GM18519 (cell line): ENCODE data around the gene MACF1.

Experiments used
- ATAC-seq: cut with Tn5 transposase; IDR thresholded peaks from one replicate; pipeline ENCODE4 v1.9.1; 2021; ENCODE audit warnings: mild to moderate bottlenecking, moderate library complexity; ENCODE audit not compliant: unreplicated experiment, low FRiP score

MACF1 gene

DNA sequence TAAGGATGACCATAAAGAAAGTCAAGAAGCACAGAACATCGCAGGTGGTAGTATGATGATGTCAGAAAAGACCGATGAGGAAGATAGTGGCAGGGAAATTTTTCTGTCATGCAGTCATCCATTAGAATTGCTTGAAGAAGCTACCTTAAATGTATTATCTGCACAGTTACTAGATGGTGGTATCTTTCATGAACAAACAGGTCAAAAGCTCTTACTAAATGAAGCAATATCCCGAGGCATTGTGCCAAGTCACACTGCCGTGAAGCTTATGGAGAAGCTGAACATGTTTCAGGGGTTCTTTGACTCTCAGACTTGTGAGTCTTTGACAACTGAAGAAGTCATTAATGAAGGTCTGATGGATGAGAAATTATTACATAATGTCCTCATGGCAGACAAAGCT lies 128.8 kb downstream of the MACF1 start:
- ATAC-seq, result no peak

DNA sequence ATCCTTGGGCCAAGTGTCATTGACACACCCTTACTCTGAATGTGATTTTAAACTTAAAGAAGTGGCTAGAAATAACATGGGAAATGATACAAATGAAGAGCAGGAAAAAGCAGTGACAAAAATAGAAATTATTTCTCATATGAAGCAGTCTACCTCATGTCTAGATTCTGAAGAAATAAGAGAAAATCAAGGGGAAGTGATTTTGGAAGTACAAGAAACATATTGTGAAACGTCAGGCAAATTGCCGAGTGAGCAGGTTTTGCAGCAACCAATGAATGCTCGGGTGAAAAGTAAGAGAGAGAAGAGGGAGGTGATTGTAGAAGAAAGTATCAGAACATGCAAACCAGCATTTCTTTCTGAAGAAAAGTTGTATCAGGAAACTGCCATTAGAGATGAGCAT lies 130.7 kb downstream of the MACF1 start:
- no peak for ATAC-seq

DNA sequence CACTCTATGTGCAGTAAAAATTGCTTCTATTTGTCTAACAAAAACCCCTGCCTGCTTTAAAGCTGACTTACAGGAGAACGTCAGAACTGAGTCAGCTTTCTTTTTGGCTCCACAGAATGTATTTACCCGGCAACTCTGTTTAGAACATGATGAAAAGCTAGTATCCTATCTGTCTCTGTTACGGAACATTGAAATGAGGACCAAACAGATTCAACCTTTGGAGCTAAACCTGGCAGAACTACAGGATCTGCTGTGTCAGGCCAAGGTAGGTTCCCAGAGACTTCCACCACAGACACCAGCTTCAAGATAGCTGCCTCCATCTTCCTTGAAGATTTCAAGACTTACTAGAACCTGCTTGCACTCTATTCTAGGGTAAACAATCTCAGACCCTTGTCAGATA lies 132.6 kb downstream of the MACF1 start:
- no peak for ATAC-seq

DNA sequence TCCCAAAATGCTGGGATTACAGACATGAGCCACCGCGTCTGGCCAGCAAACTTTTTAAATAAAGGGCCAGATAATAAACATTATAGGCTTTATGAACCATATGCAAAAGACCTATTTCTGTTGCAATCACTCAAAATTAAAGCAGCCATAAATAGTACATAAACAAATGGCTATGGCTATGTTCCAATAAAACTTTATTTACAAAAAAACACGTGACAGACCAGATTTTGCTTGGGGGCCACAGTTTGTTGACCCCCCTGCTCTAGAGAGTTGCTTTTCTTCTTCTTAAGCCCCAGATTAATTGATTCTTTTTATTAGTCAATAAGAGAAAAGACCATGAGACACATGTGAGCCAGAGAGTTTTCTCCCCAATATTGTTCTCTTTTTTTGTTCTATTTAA lies 138.3 kb downstream of the MACF1 start:
- ATAC-seq, result no peak

DNA sequence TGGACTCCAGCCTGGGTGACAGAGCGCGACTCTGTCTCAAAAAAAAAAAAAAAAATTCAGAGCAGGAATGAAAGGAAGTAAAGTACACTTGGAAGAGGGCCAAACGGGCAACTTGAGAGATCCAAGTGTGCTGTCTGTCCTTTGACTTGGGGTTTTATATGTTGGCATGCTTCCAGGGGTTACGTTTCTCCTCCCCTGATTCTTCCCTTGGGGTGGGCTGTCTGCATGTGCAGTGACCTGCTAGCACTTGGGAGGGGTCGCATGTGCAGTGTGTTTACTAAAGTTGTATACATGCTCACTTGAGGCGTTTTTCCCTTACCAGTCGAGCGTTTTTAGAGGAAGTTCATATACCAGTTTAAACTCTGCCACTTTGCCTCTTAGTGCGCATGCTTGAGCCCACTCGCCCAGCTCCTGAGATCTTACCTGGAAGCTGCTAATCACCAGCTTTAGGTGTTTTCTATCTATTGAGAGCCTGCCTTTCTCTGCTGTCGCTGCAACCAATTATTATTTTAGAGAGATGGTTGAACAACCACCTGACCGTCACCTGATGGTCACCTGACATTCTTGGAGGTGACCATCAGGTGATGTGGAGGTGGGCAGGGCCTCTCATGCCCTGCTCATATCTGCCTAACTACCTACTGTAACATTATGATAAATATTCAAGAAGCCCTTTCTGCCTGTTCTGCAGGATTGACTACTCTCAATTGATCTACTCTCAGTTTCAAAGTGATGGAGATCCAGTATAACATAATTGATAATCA lies 140.1 kb downstream of the MACF1 start:
- no peak for ATAC-seq

DNA sequence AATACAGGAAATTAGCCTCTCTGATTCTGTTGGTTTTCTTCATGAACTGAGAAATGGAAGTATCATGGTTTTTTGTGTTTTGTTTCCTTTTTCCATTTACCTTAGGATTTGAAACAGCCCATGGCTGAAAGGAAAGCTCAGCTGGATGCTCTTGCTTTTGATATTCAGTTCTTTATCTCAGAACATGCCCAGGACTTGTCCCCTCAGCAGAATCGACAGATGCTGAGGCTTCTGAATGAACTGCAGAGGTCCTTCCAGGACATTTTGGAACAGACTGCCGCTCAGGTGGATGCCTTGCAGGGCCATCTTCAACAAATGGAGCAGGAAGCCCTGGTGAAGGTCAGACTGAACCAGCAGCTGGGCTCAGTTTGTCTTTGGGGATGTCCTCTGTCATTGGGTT lies 142.4 kb downstream of the MACF1 start:
- ATAC-seq, result no peak

DNA sequence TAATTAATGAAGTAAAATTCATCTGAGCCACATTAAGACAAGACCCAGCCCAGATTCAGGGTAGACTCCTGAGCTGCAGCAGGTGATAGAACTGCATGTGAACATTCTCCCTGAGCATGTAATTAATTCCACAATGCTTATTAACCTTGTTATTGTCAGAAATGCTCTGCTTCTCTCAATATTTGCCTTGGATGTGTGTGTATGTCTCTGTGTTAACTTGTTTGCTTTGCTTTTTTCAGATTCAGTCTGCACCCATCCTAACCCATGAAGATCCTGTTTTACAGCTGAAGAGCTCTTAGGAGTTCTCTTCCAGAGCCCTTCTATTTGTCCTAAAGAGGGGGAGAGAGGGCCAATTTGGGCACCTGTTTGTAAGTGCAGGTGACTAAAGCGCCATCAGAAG lies 143.8 kb downstream of the MACF1 start:
- no peak for ATAC-seq

DNA sequence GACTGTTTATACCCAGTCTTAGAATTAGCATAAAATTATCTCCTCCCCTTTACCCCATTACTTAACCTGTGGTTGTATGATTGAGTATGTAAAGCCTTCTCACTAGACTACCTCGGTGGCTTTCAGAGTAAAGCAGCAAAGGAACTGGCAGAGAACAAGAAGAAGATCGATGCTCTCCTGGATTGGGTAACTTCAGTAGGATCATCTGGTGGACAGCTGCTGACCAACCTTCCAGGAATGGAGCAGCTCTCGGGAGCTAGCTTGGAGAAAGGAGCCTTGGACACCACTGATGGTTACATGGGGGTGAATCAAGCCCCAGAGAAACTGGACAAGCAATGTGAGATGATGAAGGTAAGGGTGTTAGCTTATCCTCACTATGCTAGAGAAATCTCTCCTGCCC lies 148.4 kb downstream of the MACF1 start:
- ATAC-seq, result no peak

DNA sequence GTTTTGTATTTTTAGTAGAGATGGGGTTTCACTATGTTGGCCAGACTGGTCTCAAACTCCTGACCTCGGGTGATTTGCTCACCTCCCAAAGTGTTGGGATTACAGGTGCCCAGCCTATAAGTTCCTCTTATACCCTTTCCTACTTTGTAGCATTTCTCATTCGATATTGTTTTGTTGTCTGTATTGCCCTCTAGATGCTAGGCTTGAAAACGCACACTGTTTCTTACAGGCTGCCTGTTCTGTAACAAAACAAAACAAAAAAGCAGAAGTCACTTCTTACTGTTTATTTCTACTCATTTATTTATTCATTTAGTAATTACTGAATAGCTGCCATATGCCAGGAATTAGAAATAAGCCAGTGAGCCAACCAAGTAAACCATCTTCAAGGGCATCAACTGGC lies 150.1 kb downstream of the MACF1 start:
- ATAC-seq, result no peak

DNA sequence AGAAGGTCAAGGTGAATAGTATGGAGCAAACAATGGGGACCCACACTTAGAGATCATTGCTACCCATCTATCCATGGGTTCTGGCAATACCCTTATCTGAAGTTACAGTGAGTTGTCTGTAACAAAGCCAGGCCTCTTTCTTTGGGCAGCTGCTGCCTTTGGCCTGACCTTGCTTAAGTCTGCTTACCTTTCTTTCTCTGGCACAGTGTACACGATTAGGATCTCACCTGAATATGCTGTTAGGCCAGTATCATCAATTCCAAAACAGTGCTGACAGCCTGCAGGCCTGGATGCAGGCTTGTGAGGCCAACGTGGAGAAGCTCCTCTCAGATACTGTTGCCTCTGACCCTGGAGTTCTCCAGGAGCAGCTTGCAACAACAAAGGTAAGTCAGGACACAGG lies 154.0 kb downstream of the MACF1 start:
- ATAC-seq, result no peak

DNA sequence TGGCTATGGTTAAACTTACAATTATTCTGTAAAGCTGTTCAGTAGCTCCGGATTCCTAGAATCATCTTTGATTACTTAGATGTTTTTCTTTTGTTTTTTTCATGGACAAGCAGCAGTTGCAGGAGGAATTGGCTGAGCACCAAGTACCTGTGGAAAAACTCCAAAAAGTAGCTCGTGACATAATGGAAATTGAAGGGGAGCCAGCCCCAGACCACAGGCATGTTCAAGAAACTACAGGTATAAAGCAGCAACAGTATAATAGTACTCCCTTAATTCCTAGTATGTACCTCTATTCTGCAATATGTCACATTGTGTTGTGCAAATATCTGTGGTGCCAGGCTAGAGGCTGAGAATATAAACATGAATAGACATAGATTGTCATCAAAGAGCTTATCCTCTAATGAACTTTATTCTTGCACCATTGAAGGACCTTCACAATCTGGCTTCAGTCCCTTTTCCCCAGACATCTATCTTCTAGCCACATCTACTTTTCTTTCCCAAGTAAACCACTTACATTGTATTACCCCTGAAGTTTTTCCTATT lies 154.6 kb downstream of the MACF1 start:
- ATAC-seq, result no peak

DNA sequence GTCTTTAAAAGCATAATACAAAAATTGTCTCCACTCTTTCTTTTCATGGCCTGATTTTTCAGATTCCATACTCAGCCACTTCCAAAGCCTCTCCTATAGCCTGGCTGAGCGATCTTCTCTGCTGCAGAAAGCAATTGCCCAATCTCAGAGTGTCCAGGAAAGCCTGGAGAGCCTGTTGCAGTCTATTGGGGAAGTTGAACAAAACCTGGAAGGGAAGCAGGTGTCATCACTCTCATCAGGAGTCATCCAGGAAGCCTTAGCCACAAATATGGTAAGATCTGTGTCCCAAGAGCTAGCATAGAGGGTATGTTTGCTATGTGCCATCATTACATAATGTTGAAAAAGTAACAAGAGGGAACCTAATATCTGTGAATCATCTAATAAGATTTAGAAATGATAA lies 156.2 kb downstream of the MACF1 start:
- no peak for ATAC-seq

DNA sequence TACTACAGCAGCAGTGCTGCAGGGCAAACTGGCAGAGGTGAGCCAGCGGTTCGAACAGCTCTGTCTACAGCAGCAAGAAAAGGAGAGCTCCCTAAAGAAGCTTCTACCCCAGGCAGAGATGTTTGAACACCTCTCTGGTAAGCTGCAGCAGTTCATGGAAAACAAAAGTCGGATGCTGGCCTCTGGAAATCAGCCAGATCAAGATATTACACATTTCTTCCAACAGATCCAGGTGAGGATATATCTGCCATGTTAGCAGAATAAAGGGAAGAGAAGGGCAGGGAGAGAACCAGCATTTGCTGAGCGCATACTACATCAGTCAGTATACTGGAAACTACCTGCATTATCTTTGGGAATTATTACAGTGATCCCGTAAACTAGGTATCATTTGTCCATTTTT lies 157.0 kb downstream of the MACF1 start:
- ATAC-seq, result no peak

DNA sequence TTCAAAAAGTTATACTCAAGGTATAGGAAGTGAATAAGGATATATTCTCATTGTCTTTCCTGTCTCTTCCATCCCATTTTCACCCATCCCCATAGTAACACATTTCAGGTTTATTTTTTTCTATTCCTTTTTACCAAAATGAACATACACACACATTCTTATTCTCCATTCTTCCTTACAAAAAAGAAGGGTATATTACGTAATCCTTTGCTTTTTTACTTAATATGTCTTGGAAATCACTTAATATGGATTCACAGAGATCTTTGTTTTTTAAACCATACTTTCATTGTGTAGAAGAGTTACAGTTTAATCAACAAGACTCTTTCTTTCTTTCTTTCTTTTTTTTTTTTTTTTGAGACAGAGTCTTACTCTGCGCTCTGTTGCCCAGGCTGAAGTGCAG lies 158.8 kb downstream of the MACF1 start:
- ATAC-seq, result no peak

DNA sequence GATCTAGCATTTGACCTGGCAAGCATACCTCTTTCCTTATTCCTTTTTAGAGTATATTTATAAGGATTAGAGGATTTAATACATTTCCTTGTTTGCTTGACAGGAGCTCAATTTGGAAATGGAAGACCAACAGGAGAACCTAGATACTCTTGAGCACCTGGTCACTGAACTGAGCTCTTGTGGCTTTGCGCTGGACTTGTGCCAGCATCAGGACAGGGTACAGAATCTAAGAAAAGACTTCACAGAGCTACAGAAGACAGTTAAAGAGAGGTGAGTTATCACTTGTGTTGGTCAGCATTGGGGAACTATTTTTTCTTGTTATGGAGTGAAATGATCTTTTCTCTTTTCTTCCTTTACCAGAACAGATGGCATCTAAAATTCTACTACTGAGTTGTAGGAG lies 163.6 kb downstream of the MACF1 start:
- no peak for ATAC-seq

DNA sequence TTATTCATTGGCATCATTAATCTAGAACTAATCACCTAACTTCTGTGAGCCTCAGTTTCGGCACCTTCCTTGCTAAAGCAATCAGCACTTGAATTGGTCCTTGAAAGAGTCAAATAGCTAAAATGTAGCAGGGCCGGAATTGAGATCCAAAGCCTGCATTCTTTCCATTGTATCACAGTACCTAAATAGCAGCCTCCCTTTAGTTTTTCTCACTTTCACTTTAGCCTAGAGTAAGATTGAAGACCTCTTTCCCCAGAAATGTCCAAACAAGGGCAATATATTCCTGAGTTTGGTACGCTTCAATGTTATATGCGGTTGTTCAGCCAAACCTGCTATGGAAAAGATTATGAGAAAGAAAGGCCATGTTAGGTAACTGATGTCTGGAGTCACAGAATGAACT lies 165.1 kb downstream of the MACF1 start:
- no peak for ATAC-seq

DNA sequence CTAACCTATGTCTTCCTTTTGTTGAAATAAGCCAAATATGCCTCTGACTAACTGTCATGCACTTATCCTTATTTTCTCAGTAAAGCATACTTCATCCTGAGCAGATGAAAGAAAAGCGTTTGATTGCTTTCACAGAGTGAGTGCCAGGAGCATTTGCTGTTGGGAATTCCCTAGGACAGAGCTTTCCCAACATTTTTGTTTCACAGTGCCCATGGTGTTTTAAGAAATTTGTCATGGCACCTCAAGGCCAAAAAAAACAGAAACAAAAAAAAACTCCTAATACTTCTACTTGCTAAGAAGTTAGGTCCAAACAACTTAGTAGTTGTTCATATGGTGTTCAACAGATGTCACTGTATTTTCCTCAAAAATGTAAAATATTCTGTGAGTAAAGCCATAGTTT lies 166.1 kb downstream of the MACF1 start:
- no peak for ATAC-seq

DNA sequence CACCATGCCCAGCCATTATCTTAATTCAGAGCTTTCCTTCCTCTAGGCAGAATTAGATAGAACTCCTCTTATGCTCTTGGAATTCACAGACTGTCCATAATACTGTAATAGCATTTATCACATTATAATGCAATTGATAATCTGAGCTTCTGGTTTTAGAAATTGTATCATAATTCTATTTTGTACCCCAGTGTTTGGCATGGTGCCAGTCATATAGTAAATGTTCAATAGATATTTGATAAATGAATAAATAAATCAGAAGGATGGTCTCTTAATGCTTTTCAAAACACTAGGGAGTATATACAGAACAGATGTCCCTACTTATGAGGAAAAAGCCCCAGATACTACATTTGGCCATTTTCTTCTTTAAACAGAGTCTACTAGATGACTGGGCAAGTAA lies 167.6 kb downstream of the MACF1 start:
- ATAC-seq, result no peak

DNA sequence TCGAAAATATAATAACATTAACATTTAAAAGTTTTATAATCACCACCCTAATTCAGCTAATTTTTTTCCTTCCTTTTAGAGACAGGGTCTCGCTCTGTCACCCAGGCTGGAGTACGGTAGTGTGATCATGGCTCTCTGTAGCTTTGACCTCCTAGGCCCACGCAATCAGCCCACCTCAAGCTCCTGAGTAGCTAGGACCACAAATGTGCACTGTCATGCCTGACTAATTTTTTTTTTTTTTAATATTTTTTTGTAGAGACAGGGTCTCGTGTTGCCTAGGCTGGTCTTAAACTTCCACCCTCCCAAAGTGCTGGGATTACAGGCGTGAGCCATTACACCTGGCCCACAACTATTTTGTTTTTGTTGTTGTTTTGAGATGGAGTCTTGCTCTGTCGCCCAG lies 172.2 kb downstream of the MACF1 start:
- ATAC-seq, result no peak

DNA sequence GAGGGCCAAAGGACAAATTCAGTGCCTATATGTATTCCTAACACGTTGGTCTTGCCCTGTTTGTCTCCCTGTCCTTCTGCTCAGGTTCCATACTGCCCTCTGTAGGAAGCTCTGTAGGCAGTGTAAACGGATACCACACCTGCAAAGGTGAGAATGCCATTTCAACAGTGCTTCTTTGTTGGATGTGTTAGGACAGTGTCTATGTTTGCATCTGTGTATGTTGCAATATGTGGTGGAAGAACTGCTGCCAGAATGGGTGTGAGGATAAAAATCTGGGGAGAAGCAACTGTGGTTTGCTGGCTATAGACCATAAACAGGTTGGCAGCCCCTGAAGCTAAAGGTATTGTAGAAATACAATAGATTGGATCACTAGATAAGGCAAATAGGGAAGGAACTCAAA lies 173.9 kb downstream of the MACF1 start:
- no peak for ATAC-seq

DNA sequence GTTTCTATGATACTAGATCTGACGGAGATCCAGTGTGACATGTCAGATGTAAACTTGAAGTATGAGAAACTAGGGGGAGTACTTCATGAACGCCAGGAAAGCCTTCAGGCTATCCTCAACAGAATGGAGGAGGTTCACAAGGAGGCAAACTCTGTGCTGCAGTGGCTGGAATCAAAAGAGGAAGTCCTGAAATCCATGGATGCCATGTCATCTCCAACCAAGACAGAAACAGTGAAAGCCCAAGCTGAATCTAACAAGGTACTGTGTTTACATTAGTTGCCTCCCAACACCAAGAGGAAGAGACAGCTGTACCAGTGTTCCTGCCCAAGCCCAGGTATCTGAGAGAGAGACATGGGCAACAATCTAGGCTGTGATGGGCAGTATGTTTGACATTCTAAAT lies 174.7 kb downstream of the MACF1 start:
- ATAC-seq, result no peak

DNA sequence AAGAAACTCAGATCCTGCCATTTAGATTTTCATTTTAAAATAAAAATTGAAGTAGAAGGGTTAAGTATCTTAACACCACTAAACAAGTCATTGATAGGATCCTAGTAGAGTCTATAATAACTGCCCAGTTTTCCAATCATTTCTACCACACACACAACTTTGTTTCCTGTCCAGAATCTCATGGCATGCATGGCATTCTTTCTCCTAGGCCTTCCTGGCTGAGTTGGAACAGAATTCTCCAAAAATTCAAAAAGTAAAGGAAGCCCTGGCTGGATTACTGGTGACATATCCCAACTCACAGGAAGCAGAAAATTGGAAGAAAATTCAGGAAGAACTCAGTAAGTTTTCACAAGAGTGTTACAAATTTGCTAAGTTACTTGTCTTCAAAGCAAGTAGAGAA lies 175.5 kb downstream of the MACF1 start:
- ATAC-seq, result no peak

DNA sequence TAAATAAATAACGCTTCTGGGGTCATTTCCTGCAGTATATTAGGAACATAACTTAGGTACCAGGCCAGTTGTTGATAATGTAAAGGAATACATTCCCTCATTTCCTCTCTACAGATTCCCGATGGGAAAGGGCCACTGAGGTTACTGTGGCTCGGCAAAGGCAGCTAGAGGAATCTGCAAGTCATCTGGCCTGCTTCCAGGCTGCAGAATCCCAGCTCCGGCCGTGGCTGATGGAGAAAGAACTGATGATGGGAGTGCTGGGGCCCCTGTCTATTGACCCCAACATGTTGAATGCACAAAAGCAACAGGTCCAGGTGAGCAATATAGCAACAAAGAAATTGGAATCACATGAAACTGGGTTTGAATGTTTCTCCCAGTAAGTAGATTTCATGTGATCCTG lies 177.3 kb downstream of the MACF1 start:
- no peak for ATAC-seq
